Measurements from ENCODE around the gene TTI1. TPM values are rescaled to one million over a fixed set of nuclear protein-coding genes. Genes with fewer than 3 reads are reported as not detected.

The TTI1 gene
- total RNA-seq, 1 donor, result 14.8 TPM

DNA sequence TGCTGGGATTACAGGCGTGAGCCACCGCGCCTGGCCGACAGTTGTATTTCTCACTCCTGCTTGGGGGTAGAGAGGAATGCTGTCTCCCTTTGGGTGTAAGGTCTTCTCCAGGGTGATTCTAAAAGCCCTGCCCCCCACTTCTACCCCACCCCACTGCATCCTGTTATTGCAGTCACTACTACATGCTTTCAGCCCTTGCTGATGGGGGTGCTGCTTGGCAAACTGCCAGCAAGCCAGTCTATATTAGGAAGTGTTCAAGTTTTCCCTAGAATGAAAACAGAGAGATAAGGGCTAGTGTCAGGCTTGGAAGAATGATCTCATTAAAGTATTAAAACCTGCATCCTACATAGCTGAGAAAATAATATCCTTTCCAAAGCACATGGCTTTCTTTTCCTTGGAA, 31.3 kb downstream of the TTI1 start:
- Histone ChIP-seq H4K20me1 (ENCODE audit: insufficient read depth, low read length) (peaks cover 3% of the 10 kb centered on the region), H3K4me3 (ENCODE audit: insufficient read depth, low read length) (no peak overlapping the region), H3K9me3 (ENCODE audit: low read depth, low read length) (no peaks in the 10 kb centered on the region), H3K36me3 (ENCODE audit: insufficient read depth, low read length) (peaks cover 21% of the 10 kb centered on the region), H3K27me3 (ENCODE audit: insufficient read depth, low read length) (no peaks in the 10 kb centered on the region), H2AFZ (ENCODE audit: low read length) (no peak overlapping the region), H3K79me2 (ENCODE audit: insufficient read depth, low read length) (no peaks in the 10 kb centered on the region), H3K27ac (ENCODE audit: low read depth, low read length) (peak overlapping the region; percentile 69), H3K4me1 (ENCODE audit: insufficient read depth, low read length) (peaks cover 17% of the 10 kb centered on the region), H3K4me2 (ENCODE audit: insufficient read depth, low read length) (no peak overlapping the region)
- TF ChIP-seq, protein P1, sequence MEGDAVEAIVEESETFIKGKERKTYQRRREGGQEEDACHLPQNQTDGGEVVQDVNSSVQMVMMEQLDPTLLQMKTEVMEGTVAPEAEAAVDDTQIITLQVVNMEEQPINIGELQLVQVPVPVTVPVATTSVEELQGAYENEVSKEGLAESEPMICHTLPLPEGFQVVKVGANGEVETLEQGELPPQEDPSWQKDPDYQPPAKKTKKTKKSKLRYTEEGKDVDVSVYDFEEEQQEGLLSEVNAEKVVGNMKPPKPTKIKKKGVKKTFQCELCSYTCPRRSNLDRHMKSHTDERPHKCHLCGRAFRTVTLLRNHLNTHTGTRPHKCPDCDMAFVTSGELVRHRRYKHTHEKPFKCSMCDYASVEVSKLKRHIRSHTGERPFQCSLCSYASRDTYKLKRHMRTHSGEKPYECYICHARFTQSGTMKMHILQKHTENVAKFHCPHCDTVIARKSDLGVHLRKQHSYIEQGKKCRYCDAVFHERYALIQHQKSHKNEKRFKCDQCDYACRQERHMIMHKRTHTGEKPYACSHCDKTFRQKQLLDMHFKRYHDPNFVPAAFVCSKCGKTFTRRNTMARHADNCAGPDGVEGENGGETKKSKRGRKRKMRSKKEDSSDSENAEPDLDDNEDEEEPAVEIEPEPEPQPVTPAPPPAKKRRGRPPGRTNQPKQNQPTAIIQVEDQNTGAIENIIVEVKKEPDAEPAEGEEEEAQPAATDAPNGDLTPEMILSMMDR (IDR thresholded peaks at IDR 0.05; ENCODE audit: extremely low read depth, low read depth, low read length), result no peak
- DNase-seq (ENCODE audit: insufficient read length, low spot score, missing footprints), result no peak

DNA sequence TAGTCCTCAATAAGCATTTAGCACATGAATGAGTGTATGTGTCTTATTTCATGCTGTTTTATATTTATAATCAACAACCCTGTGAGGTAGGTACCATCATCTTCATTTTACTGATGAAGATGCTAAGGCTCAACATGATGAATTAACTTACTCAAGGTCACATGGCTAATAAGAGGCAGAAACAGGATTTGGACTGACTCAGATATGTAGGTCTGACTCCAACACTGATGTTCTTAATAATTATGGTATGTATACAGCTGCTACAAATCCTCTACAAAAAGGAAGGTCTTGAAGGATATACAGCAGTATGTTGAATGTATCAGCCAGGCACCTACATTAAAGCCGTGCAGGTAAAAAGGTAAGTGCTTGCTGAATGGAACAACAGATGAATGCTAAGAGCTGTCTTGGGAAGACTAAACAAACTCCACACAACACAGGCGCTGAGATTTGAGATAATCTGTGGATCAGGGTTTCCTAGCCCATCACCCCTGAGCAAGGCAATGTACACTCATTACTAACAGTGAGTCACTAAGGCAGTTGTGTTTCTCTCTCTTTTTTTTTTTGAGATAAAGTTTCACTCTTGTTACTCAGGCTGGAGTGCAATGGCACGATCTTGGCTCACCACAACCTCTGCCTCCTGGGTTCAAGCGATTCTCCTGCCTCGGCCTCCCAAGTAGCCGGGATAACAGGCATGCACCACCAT, 31.9 kb downstream of the TTI1 start:
- H3K79me2 ChIP-seq (ENCODE audit: insufficient read depth, low read length), result no peaks in the 10 kb centered on the region
- H3K4me3 ChIP-seq (ENCODE audit: insufficient read depth, low read length), result no peak overlapping the region
- no peaks in the 10 kb centered on the region for H3K27me3 ChIP-seq (ENCODE audit: insufficient read depth, low read length)
- TF ChIP-seq, protein P1 (IDR thresholded peaks at IDR 0.05; ENCODE audit: extremely low read depth, low read depth, low read length), result no peak
- H2AFZ ChIP-seq (ENCODE audit: low read length), result no peak overlapping the region
- H3K4me2 ChIP-seq (ENCODE audit: insufficient read depth, low read length), result peak overlapping the region; percentile 56
- H3K27ac ChIP-seq (ENCODE audit: low read depth, low read length), result peak overlapping the region; percentile 69
- H3K36me3 ChIP-seq (ENCODE audit: insufficient read depth, low read length), result peaks cover 28% of the 10 kb centered on the region
- H3K9me3 ChIP-seq (ENCODE audit: low read depth, low read length), result no peaks in the 10 kb centered on the region
- H4K20me1 ChIP-seq (ENCODE audit: insufficient read depth, low read length), result peaks cover 3% of the 10 kb centered on the region
- peak; percentile 97 for DNase-seq (ENCODE audit: insufficient read length, low spot score, missing footprints)
- peaks cover 17% of the 10 kb centered on the region for H3K4me1 ChIP-seq (ENCODE audit: insufficient read depth, low read length)

DNA sequence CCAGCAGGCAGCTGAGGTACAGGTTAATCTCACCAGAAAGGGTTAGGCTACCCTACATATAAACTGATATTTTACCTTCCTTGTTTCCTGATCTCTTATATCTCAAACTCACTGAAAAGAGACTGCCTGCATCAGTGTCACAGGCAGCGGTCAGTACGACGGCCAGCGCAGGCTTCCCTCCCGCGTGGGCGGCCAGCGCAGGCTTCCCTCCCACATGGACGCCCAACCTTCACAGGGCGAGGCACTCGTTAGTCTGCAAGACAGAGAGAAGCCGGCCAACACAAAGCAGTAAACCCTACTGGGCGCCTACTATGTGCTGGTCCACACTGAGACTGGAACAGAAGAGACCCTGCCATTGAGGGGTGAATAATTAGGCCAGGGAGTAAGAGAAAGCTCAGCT, 33.0 kb downstream of the TTI1 start:
- H4K20me1 ChIP-seq (ENCODE audit: insufficient read depth, low read length), result peaks cover 3% of the 10 kb centered on the region
- TF ChIP-seq, protein P1 (IDR thresholded peaks at IDR 0.05; ENCODE audit: extremely low read depth, low read depth, low read length), result no peak
- H3K4me3 ChIP-seq (ENCODE audit: insufficient read depth, low read length), result no peak overlapping the region
- H3K9me3 ChIP-seq (ENCODE audit: low read depth, low read length), result no peaks in the 10 kb centered on the region
- no peaks in the 10 kb centered on the region for H3K27me3 ChIP-seq (ENCODE audit: insufficient read depth, low read length)
- H3K79me2 ChIP-seq (ENCODE audit: insufficient read depth, low read length), result no peaks in the 10 kb centered on the region
- no peak overlapping the region for H3K4me2 ChIP-seq (ENCODE audit: insufficient read depth, low read length)
- H3K4me1 ChIP-seq (ENCODE audit: insufficient read depth, low read length), result peaks cover 17% of the 10 kb centered on the region
- peaks cover 38% of the 10 kb centered on the region for H3K36me3 ChIP-seq (ENCODE audit: insufficient read depth, low read length)
- no peak for DNase-seq (ENCODE audit: insufficient read length, low spot score, missing footprints)
- no peak overlapping the region for H3K27ac ChIP-seq (ENCODE audit: low read depth, low read length)
- no peak overlapping the region for H2AFZ ChIP-seq (ENCODE audit: low read length)

DNA sequence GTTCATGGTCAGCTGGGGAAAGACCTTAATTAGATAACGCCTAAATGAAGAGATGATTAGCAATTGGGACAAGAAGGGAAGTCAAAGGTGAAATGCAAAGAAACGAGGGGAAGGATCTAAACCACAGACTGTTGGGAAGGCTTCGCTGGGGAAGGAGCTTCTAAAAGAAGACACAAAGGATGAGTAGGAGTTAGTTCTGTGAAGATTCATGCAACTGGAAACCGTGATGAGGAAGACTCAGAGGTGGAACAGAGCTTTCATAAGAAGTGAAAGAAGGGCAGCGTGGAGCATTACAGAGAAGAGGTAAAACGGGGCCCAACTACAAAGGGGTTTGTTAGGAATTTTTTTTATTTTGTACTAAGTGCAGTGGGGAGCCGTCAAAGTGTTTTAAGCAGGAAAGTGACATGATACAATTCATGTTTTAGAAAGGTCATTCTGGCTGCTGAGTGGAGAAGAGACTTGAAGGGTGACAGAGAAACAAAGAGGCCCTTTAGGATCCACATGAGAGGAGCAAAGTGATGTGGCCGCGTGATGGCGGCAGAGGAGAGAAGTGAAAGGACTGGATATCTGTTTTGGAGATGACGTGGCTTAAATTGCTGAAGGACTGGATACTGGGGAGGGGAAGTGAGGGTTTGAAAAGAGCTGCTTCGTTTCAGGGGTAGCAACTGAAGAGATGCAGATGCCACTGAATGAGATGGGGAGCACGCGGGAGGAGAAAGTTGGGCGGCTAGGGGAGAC, 33.6 kb downstream of the TTI1 start:
- no peak for DNase-seq (ENCODE audit: insufficient read length, low spot score, missing footprints)
- no peak overlapping the region for H2AFZ ChIP-seq (ENCODE audit: low read length)
- no peak overlapping the region for H3K27ac ChIP-seq (ENCODE audit: low read depth, low read length)
- H3K4me1 ChIP-seq (ENCODE audit: insufficient read depth, low read length), result peaks cover 19% of the 10 kb centered on the region
- no peaks in the 10 kb centered on the region for H3K79me2 ChIP-seq (ENCODE audit: insufficient read depth, low read length)
- TF ChIP-seq, protein P1 (IDR thresholded peaks at IDR 0.05; ENCODE audit: extremely low read depth, low read depth, low read length), result no peak
- H3K4me2 ChIP-seq (ENCODE audit: insufficient read depth, low read length), result no peak overlapping the region
- H4K20me1 ChIP-seq (ENCODE audit: insufficient read depth, low read length), result peaks cover 3% of the 10 kb centered on the region
- H3K9me3 ChIP-seq (ENCODE audit: low read depth, low read length), result no peaks in the 10 kb centered on the region
- H3K36me3 ChIP-seq (ENCODE audit: insufficient read depth, low read length), result peaks cover 42% of the 10 kb centered on the region
- no peak overlapping the region for H3K4me3 ChIP-seq (ENCODE audit: insufficient read depth, low read length)
- no peaks in the 10 kb centered on the region for H3K27me3 ChIP-seq (ENCODE audit: insufficient read depth, low read length)

Measured in osteoblast (primary cell).